ENCODE data around the gene C10orf90.

- no peak for TF ChIP-seq CTCF (IDR thresholded peaks at IDR 0.05)
- TF ChIP-seq POLR2A (IDR thresholded peaks at IDR 0.05) = no peak
These were observed 996 bp upstream of the C10orf90 start for GRCh38 chr10:126671402-126671975.
